Neural progenitor cell (in vitro differentiated cells): ENCODE measurements around the gene AQR. TPM values are rescaled to one million over a fixed set of nuclear protein-coding genes. Genes with fewer than 3 reads are reported as not detected.

Experiments used
- DNase-seq: peaks from one replicate; pipeline ENCODE4 v3.0.0-alpha.2; 2016; ENCODE audit warnings: low spot score
- H2AFZ ChIP-seq: fragments of 200-600 bp; sonication (generic); replicated peaks from 2 replicates; pipeline ENCODE4 v1.6.1; 2016; ENCODE audit warnings: antibody characterized with exemption
- H3F3A ChIP-seq: fragments of 200-600 bp; sonication (generic); 2 replicates; pipeline ENCODE4 v1.6.1; 2016; ENCODE audit warnings: antibody characterized with exemption, low read depth
- H3K27ac ChIP-seq: fragments of 200-600 bp; sonication (generic); 2 replicates; pipeline ENCODE4 v1.5.1; 2016; ENCODE audit warnings: mild to moderate bottlenecking
- H3K27me3 ChIP-seq: fragments of 200-600 bp; sonication (generic); 2 replicates; pipeline ENCODE4 v1.6.1; 2016; ENCODE audit warnings: mild to moderate bottlenecking, moderate library complexity
- H3K36me3 ChIP-seq: fragments of 200-600 bp; sonication (generic); 2 replicates; pipeline ENCODE4 v1.5.1; 2016
- H3K4me1 ChIP-seq: fragments of 200-600 bp; sonication (generic); 2 replicates; pipeline ENCODE4 v1.6.1; 2016; ENCODE audit warnings: mixed run types
- H3K4me2 ChIP-seq: fragments of 200-600 bp; sonication (generic); 2 replicates; pipeline ENCODE4 v1.6.1; 2016
- H3K4me3 ChIP-seq: fragments of 200-600 bp; sonication (generic); 2 replicates; pipeline ENCODE4 v1.5.1; 2016
- H3K79me2 ChIP-seq: fragments of 200-600 bp; sonication (generic); 2 replicates; pipeline ENCODE4 v1.6.1; 2016; ENCODE audit warnings: low read depth
- H3K9ac ChIP-seq: fragments of 200-600 bp; sonication (generic); 2 replicates; pipeline ENCODE4 v1.6.1; 2016
- H3K9me3 ChIP-seq: fragments of 200-600 bp; sonication (generic); 2 replicates; pipeline ENCODE4 v1.5.1; 2016; ENCODE audit warnings: low read depth
- H4K20me1 ChIP-seq: fragments of 200-600 bp; sonication (generic); 2 replicates; pipeline ENCODE4 v1.6.1; 2016; ENCODE audit warnings: low read depth
- H3K27ac Mint-ChIP-seq: 3 replicates; pipeline ENCODE4 v1.8.0; 2021; ENCODE audit warnings: mixed read lengths
- H3K27me3 Mint-ChIP-seq: 2 replicates; pipeline ENCODE4 v1.8.0; 2022; ENCODE audit warnings: low read depth, mild to moderate bottlenecking, inconsistent platforms, moderate library complexity, mixed read lengths; ENCODE audit not compliant: insufficient read depth
- H3K36me3 Mint-ChIP-seq: 3 replicates; pipeline ENCODE4 v1.8.0; 2021; ENCODE audit warnings: mixed read lengths
- H3K4me1 Mint-ChIP-seq: 3 replicates; pipeline ENCODE4 v1.8.0; 2021; ENCODE audit warnings: mixed read lengths
- H3K4me3 Mint-ChIP-seq: 3 replicates; pipeline ENCODE4 v1.8.0; 2021; ENCODE audit warnings: mild to moderate bottlenecking, moderate library complexity, mixed read lengths
- H3K9me3 Mint-ChIP-seq: 3 replicates; pipeline ENCODE4 v1.8.0; 2020; ENCODE audit warnings: mixed read lengths
- CTCF ChIP-seq: fragments of 200-600 bp; sonication (generic); IDR thresholded peaks from 2 replicates; pipeline ENCODE4 v1.5.1; 2017; ENCODE audit warnings: antibody characterized with exemption, mild to moderate bottlenecking
- EZH2 ChIP-seq: fragments of 200-600 bp; sonication (generic); IDR thresholded peaks from 2 replicates; pipeline ENCODE4 v1.6.1; 2017; ENCODE audit warnings: antibody characterized with exemption, mild to moderate bottlenecking, moderate library complexity
- EZH2phosphoT487 ChIP-seq: fragments of 200-600 bp; sonication (generic); IDR thresholded peaks from 2 replicates; pipeline ENCODE4 v1.6.1; 2017; ENCODE audit warnings: antibody characterized with exemption
- total RNA-seq: library from RNA; depleted of rRNA; stranded (reverse); fragments of >200 nt; gene quantifications from 2 replicates; pipeline ENCODE4 v1.2.3, GENCODE V29; 2015; ENCODE audit warnings: low replicate concordance

Gene AQR
- total RNA-seq, 1 donor from 2014 or later = 54.3 TPM

GRCh38 chr15:34854232-34854631, 115.3 kb downstream of the AQR start:
- H3K4me2 ChIP-seq = no peak overlapping the region
- Mint-ChIP-seq H3K4me3 (no peak overlapping the region), H3K27me3 (no peaks in the 10 kb centered on the region), H3K9me3 (no peaks in the 10 kb centered on the region), H3K27ac (no peak overlapping the region), H3K4me1 (no peaks in the 10 kb centered on the region), H3K36me3 (peaks cover 19% of the 10 kb centered on the region)
- no peaks in the 10 kb centered on the region for H3K9me3 ChIP-seq
- no peak for DNase-seq
- H3K4me3 ChIP-seq = no peak overlapping the region
- no peak overlapping the region for H3K27ac ChIP-seq
- no peak for TF ChIP-seq CTCF
- no peak for TF ChIP-seq EZH2phosphoT487
- TF ChIP-seq EZH2 = no peak
- no peak overlapping the region for H2AFZ ChIP-seq
- no peaks in the 10 kb centered on the region for H4K20me1 ChIP-seq
- H3K4me1 ChIP-seq = no peaks in the 10 kb centered on the region
- H3F3A ChIP-seq = no peaks in the 10 kb centered on the region
- no peaks in the 10 kb centered on the region for H3K27me3 ChIP-seq
- H3K79me2 ChIP-seq = no peaks in the 10 kb centered on the region
- H3K9ac ChIP-seq = no peak overlapping the region
- H3K36me3 ChIP-seq = peaks cover 8% of the 10 kb centered on the region

DNA sequence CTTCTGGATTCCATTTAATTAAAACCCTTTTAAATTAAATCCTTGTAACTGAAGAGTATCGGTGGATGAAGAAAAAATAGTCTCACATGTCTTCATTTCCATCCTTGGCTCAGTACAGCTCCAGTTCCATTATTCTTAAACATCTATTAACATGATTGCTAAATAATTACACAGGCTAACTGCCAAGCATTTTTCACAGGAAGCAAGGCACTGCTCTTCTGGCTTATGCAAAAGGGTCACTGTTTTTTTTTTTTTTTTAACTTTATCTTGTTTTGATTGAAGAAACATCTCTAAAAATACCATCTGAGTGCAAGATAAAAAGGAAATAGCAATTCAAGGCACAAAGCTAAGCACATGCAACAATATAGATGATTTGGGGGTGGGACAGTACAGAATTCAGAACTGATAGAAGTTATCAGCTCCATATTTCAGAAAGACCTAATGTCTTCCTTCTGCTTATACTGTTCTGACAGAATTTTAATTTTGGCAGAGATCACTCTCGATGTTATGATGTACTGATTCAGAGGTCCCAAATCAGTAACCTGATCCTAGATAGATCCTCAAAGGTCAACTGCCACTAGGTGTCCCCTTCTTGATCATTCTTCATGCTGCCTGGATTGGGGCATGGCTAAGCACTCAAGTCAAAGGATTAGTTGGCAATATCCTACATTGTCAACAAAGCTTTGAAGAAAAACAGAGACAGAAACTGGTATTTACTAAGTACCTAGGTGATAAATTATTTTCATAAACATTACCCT, 116.4 kb downstream of the AQR start:
- TF ChIP-seq CTCF = peak; percentile 20
- no peak for TF ChIP-seq EZH2phosphoT487
- TF ChIP-seq EZH2 = no peak
- Mint-ChIP-seq H3K27me3 (no peaks in the 10 kb centered on the region), H3K4me3 (no peak overlapping the region), H3K9me3 (peaks cover 2% of the 10 kb centered on the region), H3K27ac (no peak overlapping the region), H3K4me1 (no peaks in the 10 kb centered on the region), H3K36me3 (peaks cover 17% of the 10 kb centered on the region)
- Histone ChIP-seq H3F3A (no peaks in the 10 kb centered on the region), H3K36me3 (no peaks in the 10 kb centered on the region), H3K9ac (no peak overlapping the region), H3K4me1 (no peaks in the 10 kb centered on the region), H3K27me3 (no peaks in the 10 kb centered on the region), H3K9me3 (no peaks in the 10 kb centered on the region), H3K4me2 (no peak overlapping the region), H4K20me1 (no peaks in the 10 kb centered on the region), H3K27ac (no peak overlapping the region), H2AFZ (no peak overlapping the region), H3K4me3 (no peak overlapping the region), H3K79me2 (no peaks in the 10 kb centered on the region)
- DNase-seq = peak; percentile 6

DNA sequence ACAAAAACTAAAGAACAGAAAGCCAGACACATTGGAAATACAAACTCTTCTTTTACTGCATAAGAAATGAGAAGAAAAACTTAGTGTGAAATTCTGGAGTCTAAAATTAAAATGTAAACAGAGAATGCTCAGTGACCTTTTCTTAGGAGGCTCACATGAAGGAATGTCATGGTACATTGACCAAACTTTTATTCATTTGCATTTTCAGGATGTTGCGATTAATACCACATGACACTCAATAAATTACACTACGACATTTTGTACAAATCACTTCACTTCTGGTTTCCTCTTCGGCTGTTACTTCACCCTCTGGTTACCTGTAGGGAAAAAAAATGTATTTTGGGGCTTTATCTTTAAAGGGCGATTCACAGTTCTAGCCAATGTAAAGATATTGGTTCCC, 117.8 kb downstream of the AQR start:
- Histone ChIP-seq H3K79me2 (no peaks in the 10 kb centered on the region), H4K20me1 (no peaks in the 10 kb centered on the region), H3K9ac (no peak overlapping the region), H3K4me1 (no peaks in the 10 kb centered on the region), H3K27ac (no peak overlapping the region), H3K4me3 (no peak overlapping the region), H3K4me2 (no peak overlapping the region), H3K9me3 (no peaks in the 10 kb centered on the region), H3K27me3 (no peaks in the 10 kb centered on the region), H2AFZ (no peak overlapping the region), H3F3A (no peaks in the 10 kb centered on the region), H3K36me3 (no peaks in the 10 kb centered on the region)
- Mint-ChIP-seq H3K27ac (no peak overlapping the region), H3K4me1 (no peaks in the 10 kb centered on the region), H3K27me3 (no peaks in the 10 kb centered on the region), H3K4me3 (no peak overlapping the region), H3K9me3 (peaks cover 7% of the 10 kb centered on the region), H3K36me3 (peaks cover 13% of the 10 kb centered on the region)
- DNase-seq = no peak
- TF ChIP-seq EZH2phosphoT487 (no peak), EZH2 (no peak), CTCF (no peak)
